ENCODE results near the gene KRTAP29-1.
"Not testable (repeated sequence)": the region's sequence is repeated elsewhere in the genome, so short reads cannot be mapped to it uniquely, and the experiment has no call there.

Gene KRTAP29-1

GRCh38 chr17:41301916-41302901, at the start of gene KRTAP29-1:
Gene KRTAP29-1, minus strand, starts transcription at chr17:41302851. Its CDS starts 0 bp downstream, at chr17:41302851.
- DNase-seq (ENCODE audit: low read depth) = no peak

- no peak for DNase-seq (ENCODE audit: low read depth)
Measured at GRCh38 chr17:41351177-41351576, 48.5 kb upstream of the KRTAP29-1 start.

GRCh38 chr17:41350381-41350878, 47.8 kb upstream of the KRTAP29-1 start, which contains the start of gene KRT33A:
Gene KRT33A, minus strand, starts transcription at chr17:41350828. Its CDS starts 61 bp downstream, at chr17:41350767.
- DNase-seq (ENCODE audit: low read depth) = not testable (repeated sequence)

GRCh38 chr17:41347869-41348760, 45.5 kb upstream of the KRTAP29-1 start:
- no peak for DNase-seq (ENCODE audit: low read depth)

GRCh38 chr17:41346421-41346820, 43.8 kb upstream of the KRTAP29-1 start:
- not testable (repeated sequence) for DNase-seq (ENCODE audit: low read depth)

- DNase-seq (ENCODE audit: low read depth) = no peak
Measured at GRCh38 chr17:41345992-41346391, 43.3 kb upstream of the KRTAP29-1 start.

- no peak for DNase-seq (ENCODE audit: low read depth)
Measured at GRCh38 chr17:41343029-41343428, 40.4 kb upstream of the KRTAP29-1 start.

GRCh38 chr17:41340934-41341861, 38.5 kb upstream of the KRTAP29-1 start:
- no peak for DNase-seq (ENCODE audit: low read depth)

- DNase-seq (ENCODE audit: low read depth) = no peak
Measured at GRCh38 chr17:41340494-41340893, 37.8 kb upstream of the KRTAP29-1 start.

- no peak for DNase-seq (ENCODE audit: low read depth)
Measured at GRCh38 chr17:41339571-41340172, 37.0 kb upstream of the KRTAP29-1 start.

- no peak for DNase-seq (ENCODE audit: low read depth)
Measured at GRCh38 chr17:41338961-41339485, 36.4 kb upstream of the KRTAP29-1 start.

GRCh38 chr17:41335747-41336146, 33.1 kb upstream of the KRTAP29-1 start:
- no peak for DNase-seq (ENCODE audit: low read depth)

GRCh38 chr17:41334385-41335305, 32.0 kb upstream of the KRTAP29-1 start:
- DNase-seq (ENCODE audit: low read depth) = no peak

- DNase-seq (ENCODE audit: low read depth) = no peak
Measured at GRCh38 chr17:41333836-41334235, 31.2 kb upstream of the KRTAP29-1 start.

GRCh38 chr17:41333098-41333497, 30.4 kb upstream of the KRTAP29-1 start:
- DNase-seq (ENCODE audit: low read depth) = no peak

GRCh38 chr17:41332239-41332638, 29.6 kb upstream of the KRTAP29-1 start:
- DNase-seq (ENCODE audit: low read depth) = no peak

- no peak for DNase-seq (ENCODE audit: low read depth)
Measured at GRCh38 chr17:41331606-41332005, 29.0 kb upstream of the KRTAP29-1 start.

GRCh38 chr17:41329279-41329948, 26.8 kb upstream of the KRTAP29-1 start:
- no peak for DNase-seq (ENCODE audit: low read depth)

GRCh38 chr17:41328207-41328606, 25.6 kb upstream of the KRTAP29-1 start:
- no peak for DNase-seq (ENCODE audit: low read depth)
